Measurements from ENCODE around the gene MICA. TPM values are rescaled to one million over a fixed set of nuclear protein-coding genes. Genes with fewer than 3 reads are reported as not detected.
"Not testable (repeated sequence)": the region's sequence is repeated elsewhere in the genome, so short reads cannot be mapped to it uniquely, and the experiment has no call there.

The MICA gene
- total RNA-seq, 4 donors from 2014 or later = 7.8 to 45.3 (median 19.9) TPM

DNA sequence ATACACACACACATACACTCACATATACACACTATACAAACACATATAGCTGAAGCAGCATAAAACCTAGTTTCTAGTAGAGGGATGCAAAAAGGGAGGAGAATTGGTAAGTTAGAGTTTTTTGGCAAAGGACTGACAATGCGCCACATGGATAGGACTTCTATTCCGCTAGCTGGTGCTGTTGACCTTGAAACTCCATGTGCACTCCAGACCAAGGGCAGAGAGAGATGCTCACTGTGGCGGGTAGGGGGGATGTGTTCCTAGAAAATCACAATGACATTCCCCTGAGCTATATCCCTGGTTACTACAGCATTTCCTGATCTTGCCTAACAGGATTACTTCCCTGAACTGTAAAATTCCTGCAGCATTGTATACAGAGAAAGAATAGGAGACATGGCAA lies 19.2 kb downstream of the MICA start:
- no peaks in the 10 kb centered on the region for H3K9me3 ChIP-seq
- 64 to 71% methylated on average over 2 to 3 of the region's 3 CpGs for WGBS, 2 donors (ENCODE audit: low coverage in 1 of 2)
- intact Hi-C loops (cut with DNase I; ENCODE audit: low total_unique reads) (no loop called here), in situ Hi-C loops (cut with MboI; ENCODE audit: low pct_ligation_motif_present in 1 of 4, low pct_unique_long_range_greater_than_20kb in 1 of 4, low sequenced_read_pairs in 3 of 4) (no loop called here)
- H3K27ac ChIP-seq = no peak overlapping the region
- H3K4me1 ChIP-seq = no peaks in the 10 kb centered on the region
- no peak for TF ChIP-seq POLR2A (IDR thresholded peaks at IDR 0.05)
- TF ChIP-seq, protein P1, sequence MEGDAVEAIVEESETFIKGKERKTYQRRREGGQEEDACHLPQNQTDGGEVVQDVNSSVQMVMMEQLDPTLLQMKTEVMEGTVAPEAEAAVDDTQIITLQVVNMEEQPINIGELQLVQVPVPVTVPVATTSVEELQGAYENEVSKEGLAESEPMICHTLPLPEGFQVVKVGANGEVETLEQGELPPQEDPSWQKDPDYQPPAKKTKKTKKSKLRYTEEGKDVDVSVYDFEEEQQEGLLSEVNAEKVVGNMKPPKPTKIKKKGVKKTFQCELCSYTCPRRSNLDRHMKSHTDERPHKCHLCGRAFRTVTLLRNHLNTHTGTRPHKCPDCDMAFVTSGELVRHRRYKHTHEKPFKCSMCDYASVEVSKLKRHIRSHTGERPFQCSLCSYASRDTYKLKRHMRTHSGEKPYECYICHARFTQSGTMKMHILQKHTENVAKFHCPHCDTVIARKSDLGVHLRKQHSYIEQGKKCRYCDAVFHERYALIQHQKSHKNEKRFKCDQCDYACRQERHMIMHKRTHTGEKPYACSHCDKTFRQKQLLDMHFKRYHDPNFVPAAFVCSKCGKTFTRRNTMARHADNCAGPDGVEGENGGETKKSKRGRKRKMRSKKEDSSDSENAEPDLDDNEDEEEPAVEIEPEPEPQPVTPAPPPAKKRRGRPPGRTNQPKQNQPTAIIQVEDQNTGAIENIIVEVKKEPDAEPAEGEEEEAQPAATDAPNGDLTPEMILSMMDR (IDR thresholded peaks at IDR 0.05) = no peak
- no peak for TF ChIP-seq EP300 (IDR thresholded peaks at IDR 0.05; ENCODE audit: low read depth)
- no peak for TF ChIP-seq POLR2AphosphoS5 (IDR thresholded peaks at IDR 0.05)
- H3K4me3 ChIP-seq = no peak overlapping the region
- no peaks in the 10 kb centered on the region for H3K36me3 ChIP-seq
- H3K27me3 ChIP-seq = no peaks in the 10 kb centered on the region
- DNase-seq = no peak

DNA sequence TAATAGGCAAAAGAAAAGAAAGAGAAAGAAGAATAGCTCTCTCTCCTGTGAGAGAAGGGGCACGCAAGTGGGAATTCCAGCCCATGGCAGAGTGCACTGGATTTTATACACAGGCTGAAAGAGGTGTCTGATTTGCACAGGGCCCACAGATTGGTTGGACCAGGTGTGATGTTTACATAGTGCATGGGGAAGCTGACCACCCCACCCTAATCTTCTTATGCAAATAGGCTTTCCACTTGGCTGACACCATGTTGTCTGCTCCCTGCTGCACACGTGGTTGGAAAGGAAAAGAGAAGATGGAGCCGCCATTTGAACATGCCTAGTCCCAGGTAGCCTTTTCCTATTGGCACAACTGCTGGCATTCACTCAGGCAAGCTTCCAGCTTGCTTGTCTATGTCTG lies 20.2 kb downstream of the MICA start:
- H3K4me3 ChIP-seq = no peak overlapping the region
- in situ Hi-C loops (cut with MboI; ENCODE audit: low pct_ligation_motif_present in 1 of 4, low pct_unique_long_range_greater_than_20kb in 1 of 4, low sequenced_read_pairs in 3 of 4) = no loop called here
- H3K36me3 ChIP-seq = no peaks in the 10 kb centered on the region
- intact Hi-C loops (cut with DNase I; ENCODE audit: low total_unique reads) = no loop called here
- no peak for DNase-seq
- TF ChIP-seq, protein P1 (IDR thresholded peaks at IDR 0.05) = no peak
- TF ChIP-seq POLR2AphosphoS5 (IDR thresholded peaks at IDR 0.05) = no peak
- no peak for TF ChIP-seq POLR2A (IDR thresholded peaks at IDR 0.05)
- no peak for TF ChIP-seq EP300 (IDR thresholded peaks at IDR 0.05; ENCODE audit: low read depth)
- WGBS, 2 donors (ENCODE audit: low coverage in 1 of 2) = 36 to 37% methylated on average over 3 of the region's 3 CpGs
- H3K4me1 ChIP-seq = no peaks in the 10 kb centered on the region
- H3K9me3 ChIP-seq = no peaks in the 10 kb centered on the region
- no peaks in the 10 kb centered on the region for H3K27me3 ChIP-seq
- H3K27ac ChIP-seq = no peak overlapping the region

DNA sequence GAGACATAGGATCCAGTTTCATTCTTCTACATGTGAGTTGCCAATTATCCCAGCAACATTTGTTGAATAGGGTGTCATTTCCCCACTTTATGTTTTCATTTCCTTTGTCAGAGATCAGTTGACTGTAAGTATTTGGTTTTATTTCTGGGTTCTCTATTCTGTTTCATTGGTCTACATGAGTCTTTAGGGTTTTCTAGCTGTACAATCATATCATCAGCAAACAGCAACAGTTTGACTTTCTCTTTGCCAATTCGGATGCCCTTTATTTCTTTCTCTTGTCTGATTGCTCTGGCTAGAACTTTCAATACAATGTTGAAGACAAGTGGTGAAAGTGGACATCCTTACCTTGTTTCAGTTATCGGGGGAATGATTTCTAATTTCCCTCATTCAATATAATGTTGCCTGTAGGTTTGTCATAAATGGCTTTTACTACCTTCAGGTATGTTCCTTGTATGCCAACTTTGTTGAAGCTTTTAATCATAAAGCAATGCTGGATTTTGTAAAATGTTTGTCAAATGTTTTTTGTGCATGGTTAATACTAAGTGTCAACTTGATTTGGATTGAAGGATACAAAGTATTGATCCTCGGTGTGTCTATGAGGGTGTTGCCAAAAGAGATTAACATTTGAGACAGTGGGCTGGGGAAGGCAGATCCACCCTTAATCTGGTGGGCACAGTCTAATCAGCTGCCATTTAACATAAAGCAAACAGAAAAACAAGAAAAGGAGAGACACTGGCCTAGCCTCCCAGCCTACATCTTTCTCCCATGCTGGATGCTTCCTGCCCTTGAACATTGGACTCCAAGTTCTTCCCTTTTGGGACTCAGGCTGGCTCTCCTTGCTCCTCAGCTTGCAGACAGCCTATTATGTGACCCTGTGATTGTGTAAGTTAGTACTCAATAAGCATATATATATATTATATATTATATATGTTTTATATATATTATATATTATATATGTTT lies 23.3 kb downstream of the MICA start:
- Histone ChIP-seq H3K4me3 (no peak overlapping the region), H3K27ac (no peak overlapping the region), H3K4me1 (no peaks in the 10 kb centered on the region), H3K36me3 (no peaks in the 10 kb centered on the region), H3K27me3 (no peaks in the 10 kb centered on the region), H3K9me3 (no peaks in the 10 kb centered on the region)
- intact Hi-C loops (cut with DNase I; ENCODE audit: low total_unique reads) = no loop called here
- TF ChIP-seq POLR2AphosphoS5 (IDR thresholded peaks at IDR 0.05) (no peak), EP300 (IDR thresholded peaks at IDR 0.05; ENCODE audit: low read depth) (no peak), POLR2A (IDR thresholded peaks at IDR 0.05) (no peak)
- TF ChIP-seq, protein P1 (IDR thresholded peaks at IDR 0.05) = no peak
- DNase-seq = no peak
- 61 to 93% methylated on average over 3 of the region's 3 CpGs for WGBS, 2 donors (ENCODE audit: low coverage in 1 of 2)
- in situ Hi-C loops (cut with MboI; ENCODE audit: low pct_ligation_motif_present in 1 of 4, low pct_unique_long_range_greater_than_20kb in 1 of 4, low sequenced_read_pairs in 3 of 4) = no loop called here

DNA sequence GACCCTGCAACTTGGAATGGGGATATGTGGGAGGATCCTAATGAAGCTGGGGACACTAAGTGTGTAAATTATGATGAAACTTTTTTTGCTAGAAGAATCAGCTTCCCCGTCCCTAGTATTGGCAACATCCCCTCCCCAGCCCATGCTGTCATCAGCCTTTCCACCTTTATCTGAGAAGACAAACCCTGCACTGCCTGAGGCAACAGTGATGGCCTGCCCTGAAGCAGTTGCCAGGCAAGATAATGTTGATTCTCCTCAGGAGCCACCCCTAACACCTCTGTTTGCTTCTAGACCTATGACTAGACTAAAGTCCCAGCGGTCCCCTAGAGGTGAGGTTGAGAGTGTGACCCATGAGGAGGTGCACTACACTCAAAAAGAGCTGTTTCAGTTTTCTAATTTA lies 27.1 kb downstream of the MICA start:
- no peaks in the 10 kb centered on the region for H3K36me3 ChIP-seq
- in situ Hi-C loops (cut with MboI; ENCODE audit: low pct_ligation_motif_present in 1 of 4, low pct_unique_long_range_greater_than_20kb in 1 of 4, low sequenced_read_pairs in 3 of 4) = no loop called here
- H3K4me1 ChIP-seq = no peaks in the 10 kb centered on the region
- intact Hi-C loops (cut with DNase I; ENCODE audit: low total_unique reads) = no loop called here
- H3K27ac ChIP-seq = no peak overlapping the region
- H3K27me3 ChIP-seq = no peaks in the 10 kb centered on the region
- DNase-seq = no peak
- H3K4me3 ChIP-seq = no peak overlapping the region
- WGBS, 2 donors (ENCODE audit: low coverage in 1 of 2) = 40 to 84% methylated on average over 1 to 2 of the region's 2 CpGs
- no peaks in the 10 kb centered on the region for H3K9me3 ChIP-seq
- no peak for TF ChIP-seq POLR2AphosphoS5 (IDR thresholded peaks at IDR 0.05)
- TF ChIP-seq EP300 (IDR thresholded peaks at IDR 0.05; ENCODE audit: low read depth) = no peak
- TF ChIP-seq, protein P1 (IDR thresholded peaks at IDR 0.05) = no peak
- TF ChIP-seq POLR2A (IDR thresholded peaks at IDR 0.05) = no peak

DNA sequence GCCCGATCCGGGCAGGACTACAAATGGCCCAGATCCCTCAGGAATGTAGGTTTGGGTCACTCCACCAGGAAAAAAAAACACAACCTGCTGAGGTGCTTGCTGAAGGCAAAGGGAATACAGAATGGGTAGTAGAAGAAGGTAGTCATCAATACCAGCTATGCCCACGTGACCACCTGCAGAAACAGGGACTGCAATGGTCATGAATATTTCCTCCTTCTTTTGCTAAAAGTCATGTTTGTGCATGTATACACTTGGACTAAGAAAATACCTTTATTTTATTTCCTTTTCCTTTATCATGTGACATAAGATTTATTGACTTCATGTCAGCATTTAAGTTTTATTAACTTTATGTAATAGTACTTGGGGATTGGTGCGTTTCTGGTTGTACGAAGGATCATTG lies 31.7 kb downstream of the MICA start:
- H3K36me3 ChIP-seq; H3K9me3 ChIP-seq; DNase-seq; H3K4me1 ChIP-seq; in situ Hi-C loops (cut with MboI; ENCODE audit: low pct_ligation_motif_present in 1 of 4, low pct_unique_long_range_greater_than_20kb in 1 of 4, low sequenced_read_pairs in 3 of 4); intact Hi-C loops (cut with DNase I; ENCODE audit: low total_unique reads); H3K27ac ChIP-seq; H3K4me3 ChIP-seq: not testable (repeated sequence)
- H3K27me3 ChIP-seq = peaks cover 13% of the 10 kb centered on the region
- 53 to 63% methylated on average over 5 of the region's 5 CpGs for WGBS, 2 donors (ENCODE audit: low coverage in 1 of 2)
